HG03280 (cell line): Measurements from ENCODE around the gene TLR3.
"Not testable (repeated sequence)": the region's sequence is repeated elsewhere in the genome, so short reads cannot be mapped to it uniquely, and the experiment has no call there.

Experiments used
- ATAC-seq: cut with Tn5 transposase; IDR thresholded peaks from one replicate; pipeline ENCODE4 v1.9.1; 2021; ENCODE audit warnings: mild to moderate bottlenecking, moderate library complexity; ENCODE audit not compliant: unreplicated experiment

TLR3 gene

DNA sequence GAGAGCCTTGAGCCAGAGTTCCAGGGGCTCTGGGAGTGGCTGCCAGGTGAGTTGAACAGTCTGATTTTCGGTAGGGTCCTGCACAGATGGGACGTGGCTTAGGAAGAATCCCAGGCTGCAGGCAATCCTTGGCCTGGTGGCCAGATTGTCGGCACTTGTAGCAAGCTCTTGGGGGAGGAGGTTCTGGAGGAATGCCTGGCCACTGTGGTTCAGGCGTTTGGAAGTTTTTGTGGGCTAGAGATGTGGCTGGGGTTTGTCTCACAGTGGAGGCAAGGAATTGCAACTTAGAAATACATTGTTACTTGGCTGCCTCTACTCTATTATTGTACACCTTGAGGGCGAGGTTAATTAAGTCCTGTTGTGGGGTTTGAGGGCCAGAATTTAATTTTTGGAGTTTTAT, 21.5 kb upstream of the TLR3 start:
- not testable (repeated sequence) for ATAC-seq

DNA sequence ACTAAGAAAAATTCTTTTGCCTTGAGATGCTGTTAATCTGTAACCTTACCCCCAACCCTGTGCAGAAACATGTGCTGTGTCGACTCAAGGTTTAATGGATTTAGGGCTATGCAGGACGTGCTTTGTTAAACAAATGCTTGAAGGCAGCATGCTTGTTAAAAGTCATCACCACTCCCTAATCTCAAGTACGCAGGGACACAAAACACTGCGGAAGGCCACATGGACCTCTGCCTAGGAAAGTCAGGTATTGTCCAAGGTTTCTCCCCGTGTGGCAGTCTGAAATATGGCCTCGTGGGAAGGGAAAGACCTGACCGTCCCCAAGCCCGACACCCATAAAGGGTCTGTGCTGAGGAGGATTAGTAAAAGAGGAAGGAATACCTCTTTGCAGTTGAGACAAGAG, 18.8 kb upstream of the TLR3 start:
- not testable (repeated sequence) for ATAC-seq

DNA sequence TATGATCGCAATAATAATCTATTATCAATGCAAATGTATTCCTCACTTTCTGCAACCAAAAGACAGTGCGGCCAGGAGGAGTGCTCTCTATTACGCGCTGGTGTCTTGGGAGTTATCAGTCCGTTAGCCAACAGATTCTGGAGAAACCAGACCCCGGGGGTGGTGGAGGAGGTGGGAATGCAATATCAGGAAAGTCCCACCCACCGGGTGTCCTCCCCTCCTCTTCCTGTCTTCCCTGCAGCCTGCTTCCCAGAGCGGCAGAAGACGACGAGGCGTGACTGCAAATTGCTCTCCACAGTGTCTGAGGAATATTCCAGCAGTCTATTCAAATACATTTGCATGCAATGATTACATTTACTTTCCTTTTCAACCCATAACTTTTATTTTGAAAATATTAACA, 17.9 kb upstream of the TLR3 start:
- ATAC-seq: no peak

DNA sequence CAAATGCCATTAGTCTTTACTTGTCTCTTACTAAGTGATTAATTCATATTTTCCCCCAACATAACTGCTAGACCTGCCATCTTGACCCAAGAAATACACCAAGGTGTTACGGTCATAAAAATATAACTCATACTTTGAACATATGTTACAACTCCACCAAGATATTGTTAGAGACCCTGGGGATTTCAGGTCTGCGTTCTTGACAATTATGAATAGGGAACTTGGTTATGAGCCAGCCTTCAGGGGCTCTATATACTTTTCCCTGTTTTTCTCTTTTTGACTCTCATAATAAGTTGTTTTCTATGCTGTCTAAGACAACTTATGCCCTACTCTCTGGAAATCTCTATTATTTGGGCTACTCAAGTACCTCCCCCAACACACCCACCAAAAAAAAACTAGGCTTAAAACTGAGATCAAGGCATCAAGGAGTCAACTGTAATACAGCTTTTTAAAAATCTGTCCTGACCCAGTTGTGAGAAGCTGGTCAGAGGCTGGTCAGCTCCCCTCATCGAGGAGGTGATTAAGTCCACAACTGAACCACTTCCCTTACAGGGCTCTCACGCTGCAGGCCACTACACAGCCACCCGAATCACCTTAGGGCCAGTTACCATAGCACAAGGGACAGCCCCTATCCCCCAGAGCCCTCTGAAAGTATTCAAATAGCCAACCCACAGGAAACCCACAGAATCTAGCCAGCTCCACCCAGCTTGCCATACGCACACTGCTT, 10.5 kb upstream of the TLR3 start:
- ATAC-seq: peak; percentile 98

DNA sequence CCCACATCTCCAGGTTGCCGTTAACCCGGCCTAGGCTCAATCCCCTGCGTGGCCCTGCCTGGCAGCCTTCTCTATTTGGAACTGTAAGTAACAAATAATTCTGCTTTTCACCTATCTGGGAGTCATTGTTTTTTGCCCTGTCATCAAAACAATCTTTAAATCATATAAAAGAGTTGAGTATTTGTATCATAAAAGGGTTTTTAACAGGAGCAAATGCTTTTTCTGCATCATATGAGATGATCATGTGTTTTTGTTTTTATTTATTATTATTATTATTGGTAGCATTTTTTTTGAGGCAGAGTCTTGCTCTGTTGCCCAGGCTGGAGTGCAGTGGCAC, 10.0 kb upstream of the TLR3 start:
- no peak for ATAC-seq

DNA sequence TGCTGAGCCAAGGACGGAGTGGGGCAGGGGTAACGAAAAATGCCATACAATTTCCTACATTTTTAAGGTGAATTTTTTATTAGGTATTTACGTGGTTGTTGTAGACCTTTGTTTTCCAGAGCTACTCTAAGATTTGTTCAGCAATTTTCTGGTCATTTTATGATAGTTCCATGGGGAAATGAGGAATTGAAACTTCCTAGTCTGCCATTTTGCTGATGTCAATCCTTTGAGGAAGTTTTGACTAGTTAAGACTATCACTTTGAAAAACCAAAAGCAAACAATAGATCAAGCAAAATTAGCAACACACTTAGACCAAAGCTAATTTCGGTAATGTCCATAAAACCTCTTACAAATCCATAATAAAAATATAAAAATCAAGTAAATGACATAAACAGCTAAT, 7.0 kb upstream of the TLR3 start:
- ATAC-seq: no peak

DNA sequence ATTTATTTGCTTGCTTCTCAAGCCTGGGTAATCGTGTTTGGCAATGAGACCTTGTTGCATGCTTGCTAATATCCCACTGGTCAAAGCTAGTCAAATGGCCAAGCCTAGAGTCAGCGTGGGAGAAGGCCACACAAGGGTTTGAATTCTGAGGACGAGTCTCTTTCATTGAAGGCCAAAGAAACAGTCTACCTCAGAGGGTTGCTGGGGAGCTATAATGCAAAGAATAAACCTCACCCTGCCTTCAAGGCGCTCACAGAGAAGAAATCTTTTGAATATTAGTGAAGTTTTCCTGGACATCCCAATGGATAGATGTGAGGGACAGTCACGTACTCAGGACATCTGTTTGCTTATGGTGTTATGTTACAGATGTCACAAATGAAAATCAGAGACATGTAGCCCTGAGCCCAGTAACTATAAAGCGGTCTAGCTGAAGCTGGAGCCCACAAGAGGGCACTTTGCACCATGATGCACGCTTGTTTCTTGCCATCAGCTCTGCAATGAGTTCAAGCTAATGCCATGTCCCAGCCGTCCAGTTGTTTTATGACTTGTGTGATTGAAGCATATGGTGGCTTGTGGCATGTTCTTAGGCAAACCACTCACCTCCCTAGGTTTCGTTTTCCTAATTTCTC, 1.1 kb upstream of the TLR3 start:
- ATAC-seq: peak; percentile 72

DNA sequence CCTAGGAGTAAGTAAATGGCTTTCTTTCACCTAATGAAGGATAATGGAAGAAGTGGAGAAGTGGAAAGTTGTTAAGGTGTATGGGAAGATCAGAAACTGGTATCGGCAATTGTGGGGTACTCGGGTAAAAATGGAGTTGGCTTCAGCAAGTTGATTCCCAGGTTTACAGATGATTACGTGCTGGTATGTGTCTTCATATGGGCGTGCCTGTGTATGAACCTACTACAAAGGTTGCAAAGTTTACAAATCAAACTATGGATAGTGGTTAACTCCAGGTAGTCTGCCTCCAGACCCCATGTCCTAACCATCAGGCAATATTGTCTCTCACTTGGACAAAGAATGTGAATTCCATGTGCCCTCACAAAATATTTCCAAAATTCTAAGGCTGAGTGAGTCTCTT, 773 bp downstream of the TLR3 start:
- no peak for ATAC-seq

DNA sequence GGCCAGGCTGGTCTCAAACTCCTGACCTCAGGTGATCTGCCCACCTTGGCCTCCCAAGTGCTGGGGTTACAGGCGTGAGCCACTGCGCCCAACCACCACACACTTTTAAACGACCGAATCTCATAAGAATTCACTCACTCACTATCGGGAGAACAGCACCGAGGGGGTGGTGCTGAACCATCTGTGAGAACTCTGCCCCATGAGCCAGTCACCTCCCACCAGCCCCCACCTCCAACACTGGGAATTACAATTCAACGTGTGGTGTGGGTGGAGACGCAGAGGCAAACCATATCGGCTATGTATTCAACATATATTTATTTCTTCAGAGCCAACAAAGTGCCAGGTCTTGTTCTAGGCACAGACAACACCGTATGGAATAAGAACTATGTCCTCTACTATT, 3.6 kb downstream of the TLR3 start:
- ATAC-seq: no peak

DNA sequence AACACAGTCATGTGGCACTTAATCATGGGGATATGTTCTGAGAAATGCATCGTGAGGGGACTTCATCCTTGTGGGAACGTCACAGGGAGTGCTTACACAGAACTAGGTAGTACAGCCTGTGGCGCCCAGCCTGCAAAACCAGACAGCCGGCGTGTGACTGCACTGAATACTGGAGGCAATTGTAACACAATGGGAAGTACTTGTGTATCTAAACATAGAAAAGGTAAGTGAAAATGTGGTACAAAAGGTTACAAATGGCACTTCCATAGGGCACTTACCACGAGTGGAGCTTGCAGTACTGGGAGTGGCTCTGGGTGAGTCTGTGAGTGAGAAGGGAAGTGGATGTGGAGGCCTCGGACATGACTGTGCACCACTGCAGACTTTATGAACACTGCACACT, 5.2 kb downstream of the TLR3 start:
- no peak for ATAC-seq

DNA sequence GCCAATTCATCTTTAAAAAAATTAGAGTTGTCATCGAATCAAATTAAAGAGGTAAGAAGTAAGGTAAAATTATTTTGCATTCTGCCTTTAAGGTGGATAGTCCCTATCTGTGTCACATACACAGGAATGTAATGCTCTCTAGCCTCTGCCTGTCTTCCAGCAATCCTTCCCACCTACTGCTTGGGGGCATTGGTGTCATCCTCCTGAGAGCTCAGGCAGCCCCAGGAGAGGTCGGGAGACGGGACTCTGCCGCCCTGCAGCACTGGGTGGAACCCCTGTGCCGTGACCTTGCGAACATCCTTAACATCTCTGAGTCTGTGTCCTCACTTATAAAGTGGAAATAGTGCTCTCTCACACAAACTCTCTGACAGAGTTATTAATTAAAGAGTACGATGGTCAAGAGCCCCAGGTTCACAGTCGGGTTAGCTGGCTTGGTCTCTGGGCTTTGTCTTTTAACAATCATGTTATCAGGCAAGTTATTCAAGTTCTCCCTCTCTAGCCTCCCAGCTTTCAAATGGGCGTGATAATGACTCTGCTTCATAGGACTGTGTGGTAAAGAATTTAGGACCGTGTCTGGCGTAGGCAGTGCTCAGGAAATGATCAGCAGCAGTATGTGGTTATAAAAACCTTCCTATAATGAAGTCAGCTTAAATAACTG, 10.2 kb downstream of the TLR3 start:
- no peak for ATAC-seq

DNA sequence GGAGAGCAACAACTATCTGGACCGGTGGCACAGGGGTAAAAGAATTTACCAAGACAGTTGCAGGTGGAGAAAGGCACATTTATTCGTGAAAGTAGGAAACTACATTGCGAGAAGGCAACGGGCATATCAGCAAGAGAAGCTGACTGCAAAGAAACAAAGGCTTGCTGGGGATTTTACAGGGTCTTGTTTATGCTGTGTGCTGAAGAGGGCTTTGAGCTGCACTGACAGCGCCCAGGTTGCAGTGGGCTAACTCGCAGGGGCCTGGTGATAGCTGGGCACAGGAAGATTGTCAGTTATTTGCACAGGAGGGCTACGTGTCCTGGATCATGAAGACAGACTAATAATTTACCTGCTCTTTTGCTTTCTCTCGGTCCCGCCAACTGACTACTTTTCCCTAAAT, 10.7 kb downstream of the TLR3 start:
- ATAC-seq: no peak

DNA sequence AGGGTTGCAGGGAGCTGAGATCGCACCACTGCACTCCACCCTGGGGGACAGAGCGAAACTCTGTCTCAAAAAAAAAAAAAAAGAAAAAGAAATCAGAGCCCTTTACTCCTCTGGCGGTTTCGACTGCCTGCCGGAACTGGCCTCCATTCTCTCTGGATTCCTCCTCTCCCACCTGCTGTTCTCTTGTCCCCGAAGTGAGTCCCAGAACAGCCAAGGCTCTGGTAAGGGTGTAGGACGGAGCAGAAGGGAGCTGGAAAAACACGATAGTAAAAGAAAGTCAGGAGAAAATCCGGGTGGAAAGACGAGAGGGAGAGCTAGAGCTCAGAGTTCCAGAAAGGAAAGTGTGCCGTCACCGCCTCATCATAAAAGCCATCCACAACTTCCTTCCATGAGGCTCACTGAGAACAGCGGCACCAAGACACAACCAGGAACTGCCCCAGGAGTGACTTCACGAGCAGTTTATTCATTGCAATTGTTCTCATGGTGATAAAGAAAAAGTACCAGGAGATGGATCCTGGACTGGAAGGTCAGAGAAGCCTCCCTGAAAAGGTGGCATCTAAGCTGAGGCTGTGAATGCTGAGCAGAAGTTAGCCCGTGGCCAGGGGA, 12.3 kb downstream of the TLR3 start:
- ATAC-seq: no peak

DNA sequence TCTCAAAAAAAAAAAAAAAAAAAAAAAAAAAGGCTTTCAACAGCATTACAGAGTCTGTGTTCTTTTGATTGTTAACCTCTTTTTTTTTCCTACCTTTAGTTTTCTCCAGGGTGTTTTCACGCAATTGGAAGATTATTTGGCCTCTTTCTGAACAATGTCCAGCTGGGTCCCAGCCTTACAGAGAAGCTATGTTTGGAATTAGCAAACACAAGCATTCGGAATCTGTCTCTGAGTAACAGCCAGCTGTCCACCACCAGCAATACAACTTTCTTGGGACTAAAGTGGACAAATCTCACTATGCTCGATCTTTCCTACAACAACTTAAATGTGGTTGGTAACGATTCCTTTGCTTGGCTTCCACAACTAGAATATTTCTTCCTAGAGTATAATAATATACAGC, 13.3 kb downstream of the TLR3 start:
- ATAC-seq: no peak

DNA sequence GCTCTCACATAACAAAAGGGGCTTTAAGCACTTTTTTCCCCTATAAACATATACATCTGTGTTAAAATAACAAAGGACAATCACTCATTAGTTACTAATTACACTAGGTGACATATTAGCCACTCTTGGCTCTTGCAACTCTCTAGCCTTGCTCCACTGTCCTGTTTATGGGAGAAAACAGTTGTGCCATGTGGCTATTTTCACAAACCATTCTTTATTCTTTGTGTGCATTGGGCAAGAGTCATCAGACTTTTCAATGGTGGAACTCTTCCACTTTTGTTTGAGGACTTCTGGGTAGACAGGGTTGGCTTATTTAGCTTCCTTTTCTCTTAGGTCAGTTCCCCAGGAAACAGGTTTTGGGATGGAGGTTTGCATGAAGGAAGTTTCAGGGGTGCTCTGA, 19.6 kb downstream of the TLR3 start:
- ATAC-seq: no peak

DNA sequence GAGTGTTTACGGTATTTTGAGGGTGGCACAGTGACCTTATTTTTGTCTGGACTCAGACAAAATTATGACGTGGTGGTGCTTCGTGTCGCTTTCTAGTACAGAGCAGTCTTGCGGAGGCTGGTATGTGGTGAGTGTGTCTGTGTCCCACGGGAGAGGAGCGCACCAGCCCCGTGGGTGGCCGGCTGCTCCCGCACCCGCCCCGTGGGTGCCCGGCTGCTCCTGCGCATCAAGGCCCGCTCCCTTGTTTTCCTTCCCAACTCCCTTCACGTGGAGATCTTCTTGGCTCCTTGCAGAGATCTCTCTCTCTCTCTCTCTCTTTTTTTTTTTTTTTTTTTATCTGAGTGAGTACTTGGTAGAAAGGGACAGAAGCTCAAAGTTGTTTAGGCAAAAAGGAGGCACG, 23.3 kb downstream of the TLR3 start:
- no peak for ATAC-seq

DNA sequence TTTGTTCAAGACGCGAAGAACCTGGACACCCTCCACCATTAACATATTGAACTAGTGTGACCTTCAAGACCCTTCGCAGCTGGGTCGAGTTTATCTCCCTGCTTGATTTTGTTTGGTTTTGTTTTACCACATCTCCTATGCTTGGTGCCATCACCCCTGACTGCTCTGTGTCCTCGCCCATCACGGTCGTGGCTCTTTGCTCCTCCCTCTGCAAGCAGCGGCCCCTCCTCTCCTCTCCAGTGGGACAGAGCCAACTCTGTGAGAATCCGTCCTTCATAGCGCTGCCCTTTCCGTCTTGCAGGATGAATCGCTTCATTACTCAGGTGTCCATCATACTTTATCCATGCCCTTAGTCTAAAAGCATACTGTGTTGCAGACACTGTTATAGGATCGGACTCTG, 26.4 kb downstream of the TLR3 start:
- ATAC-seq: no peak

DNA sequence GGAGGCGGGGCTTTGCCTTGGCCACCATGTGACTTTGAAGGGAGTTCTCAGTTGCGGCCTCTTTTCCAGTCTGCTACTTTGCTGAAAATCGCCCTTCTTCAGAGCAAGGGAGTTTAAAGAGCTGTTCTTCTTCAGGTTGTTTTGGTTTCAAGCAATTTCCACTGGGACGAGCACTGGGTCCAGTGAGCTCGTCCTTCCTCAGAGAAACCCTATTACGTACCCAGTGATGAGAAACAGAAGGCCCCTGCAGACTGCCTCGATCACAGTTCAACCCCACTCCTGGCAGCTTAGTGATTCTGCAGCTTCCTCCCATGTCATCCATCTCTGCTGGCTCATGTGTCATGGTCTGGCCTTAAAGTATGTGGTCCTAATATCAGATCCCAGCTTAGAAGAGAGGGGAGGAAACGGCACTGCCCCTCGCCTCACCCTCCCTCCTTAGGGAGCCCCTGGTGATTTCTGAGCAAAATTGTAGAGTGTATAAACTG, 27.8 kb downstream of the TLR3 start:
- no peak for ATAC-seq

DNA sequence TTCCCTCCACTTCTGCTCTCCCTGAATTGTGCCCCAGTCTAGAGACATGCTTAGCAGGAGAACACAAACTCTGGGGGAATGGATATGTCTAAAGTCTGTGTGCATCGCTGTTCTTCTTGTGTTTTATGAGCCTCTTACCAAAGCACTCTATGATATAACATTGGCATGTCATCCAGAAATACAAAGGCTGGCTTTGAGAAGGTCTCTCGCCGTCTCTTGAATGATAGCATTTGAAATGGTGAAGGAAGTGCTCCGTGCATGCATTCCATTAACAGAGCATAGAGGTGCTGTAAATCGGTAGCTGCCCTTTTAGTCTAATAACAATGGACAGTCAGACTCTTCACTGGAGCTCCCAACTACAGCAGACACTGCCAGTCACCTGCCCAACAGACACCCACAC, 28.4 kb downstream of the TLR3 start:
- ATAC-seq: no peak

DNA sequence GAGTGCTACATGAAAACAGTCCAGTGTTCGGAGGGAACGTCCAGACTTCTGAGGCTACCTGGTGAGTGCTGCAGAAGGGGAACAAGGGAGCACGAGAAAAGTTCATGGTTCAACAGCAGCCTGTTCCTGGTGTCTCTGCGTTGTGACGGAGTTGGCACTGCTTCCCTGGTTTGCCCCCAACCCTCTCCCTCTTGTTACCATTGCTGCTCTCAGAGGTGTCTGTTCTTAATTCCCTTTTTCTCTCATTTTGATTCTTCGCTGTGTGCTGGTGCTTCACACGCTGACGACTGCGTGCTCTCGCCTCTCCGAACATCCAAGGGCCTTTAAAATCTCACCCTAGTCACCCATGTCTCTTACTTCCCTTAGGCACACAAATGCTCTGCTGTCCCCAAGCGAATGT, 34.0 kb downstream of the TLR3 start:
- no peak for ATAC-seq

DNA sequence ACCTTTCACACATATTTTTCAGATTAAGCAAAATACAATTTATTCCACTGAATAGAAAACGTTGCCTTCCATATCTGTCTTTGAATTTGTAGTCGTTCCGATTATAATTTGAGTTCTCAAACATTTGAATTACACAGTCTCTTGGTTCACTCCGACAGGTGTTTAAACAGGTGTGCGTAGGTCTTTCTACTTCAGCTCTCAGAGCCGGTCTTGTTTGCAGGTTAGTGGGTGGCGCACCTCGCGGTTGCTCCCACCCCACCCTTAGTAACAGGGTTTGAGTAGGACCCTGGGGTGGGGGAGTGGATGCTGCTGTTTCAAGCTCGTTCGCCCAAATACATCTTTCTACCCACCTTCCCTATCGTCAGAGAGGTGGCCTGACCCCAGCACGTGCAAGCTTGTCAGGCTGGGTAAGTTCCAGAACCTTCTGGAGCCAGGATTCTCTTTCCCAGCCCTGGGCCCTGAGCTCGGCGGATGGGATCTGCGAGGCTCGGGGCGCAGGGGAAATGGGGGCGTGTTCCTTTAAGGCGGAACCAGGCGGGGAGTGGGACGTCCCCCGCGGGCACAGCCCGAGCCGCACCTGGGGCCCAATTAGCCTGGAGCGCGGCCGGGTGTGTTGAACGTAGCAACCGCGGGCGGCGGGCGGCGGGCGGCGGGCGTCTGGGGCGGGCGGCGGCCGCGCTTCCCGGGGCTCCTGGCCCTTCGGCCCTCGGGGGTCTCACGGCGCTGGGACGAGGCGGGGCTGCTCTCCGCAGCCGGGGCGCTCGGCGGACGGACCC, 35.3 kb downstream of the TLR3 start, which contains the start of gene FAM149A:
Gene FAM149A (plus strand): TSS at position 591 of the 776 bp plus-strand sequence.
- peak; percentile 67 for ATAC-seq
